ENCODE measurements around the gene HES7.

The HES7 gene

DNA sequence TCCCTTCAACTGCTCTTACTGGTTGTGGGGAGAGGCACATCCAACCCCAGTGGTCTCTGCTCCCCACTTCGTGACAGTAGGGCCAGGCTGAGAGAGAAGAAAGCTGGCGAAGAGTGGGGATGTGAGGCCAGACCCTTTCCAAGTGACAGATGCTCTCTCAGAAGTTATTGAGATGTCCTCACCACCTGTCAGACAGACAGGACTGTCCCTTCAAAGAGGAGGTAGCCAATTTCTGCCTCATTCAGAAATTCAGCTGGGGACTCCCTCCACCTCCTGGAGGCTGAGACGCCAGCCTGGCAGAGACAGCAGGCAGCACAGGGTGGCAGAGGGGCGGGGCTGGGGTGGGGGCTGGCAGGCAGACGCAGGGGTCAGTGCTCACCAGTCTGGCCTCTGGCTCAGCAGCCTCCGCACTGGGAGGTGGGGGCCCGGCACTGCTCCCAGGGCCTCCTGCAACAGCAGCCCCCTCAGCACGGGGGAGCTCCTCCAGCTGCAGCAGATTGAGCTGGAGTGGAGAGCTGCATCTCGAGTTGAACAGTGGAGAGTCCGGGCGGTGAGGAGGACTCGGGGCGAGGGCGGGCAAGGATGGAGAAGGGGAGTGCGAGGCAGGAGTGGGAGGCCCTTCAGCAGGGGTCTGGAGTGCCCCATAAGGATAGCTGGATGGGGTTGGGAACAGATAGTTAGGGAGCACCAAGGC lies 19.1 kb upstream of the HES7 start:
- no peak for DNase-seq

DNA sequence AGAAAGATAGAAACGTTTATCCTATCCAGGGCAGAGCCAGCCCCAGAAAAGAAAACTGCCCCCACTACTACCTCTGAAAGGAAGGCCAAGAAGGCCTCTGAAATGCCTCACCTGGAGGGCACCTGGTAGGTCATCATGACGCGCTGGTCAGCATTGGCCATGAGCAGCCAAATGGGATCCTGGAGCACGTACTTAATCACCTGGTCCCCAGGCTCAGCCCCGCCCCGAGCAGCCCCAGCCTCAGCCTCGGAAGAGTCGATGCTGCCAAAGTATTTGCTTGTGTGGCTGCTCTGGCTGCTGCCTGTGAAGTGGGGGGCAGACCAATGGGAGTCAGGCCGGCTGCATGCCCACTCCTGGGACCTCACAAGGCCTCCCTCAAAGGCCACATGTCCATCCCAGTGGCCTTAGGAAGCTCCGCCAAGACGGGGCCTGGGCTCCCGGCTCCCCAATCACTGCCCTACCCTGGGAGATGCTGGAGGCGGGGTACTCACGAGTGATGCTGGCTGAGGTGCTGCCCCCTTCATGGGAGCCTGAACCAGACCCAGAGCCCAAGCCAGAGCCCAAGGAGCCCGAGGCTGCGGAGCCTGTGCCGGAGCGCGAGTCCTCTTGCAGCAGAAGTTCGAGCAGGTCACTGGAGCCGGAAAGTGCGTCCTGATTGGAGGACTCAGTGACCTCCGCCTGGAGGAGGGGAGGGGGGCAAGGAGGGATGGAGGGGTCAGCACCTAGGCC lies 18.4 kb upstream of the HES7 start:
- DNase-seq, result no peak

DNA sequence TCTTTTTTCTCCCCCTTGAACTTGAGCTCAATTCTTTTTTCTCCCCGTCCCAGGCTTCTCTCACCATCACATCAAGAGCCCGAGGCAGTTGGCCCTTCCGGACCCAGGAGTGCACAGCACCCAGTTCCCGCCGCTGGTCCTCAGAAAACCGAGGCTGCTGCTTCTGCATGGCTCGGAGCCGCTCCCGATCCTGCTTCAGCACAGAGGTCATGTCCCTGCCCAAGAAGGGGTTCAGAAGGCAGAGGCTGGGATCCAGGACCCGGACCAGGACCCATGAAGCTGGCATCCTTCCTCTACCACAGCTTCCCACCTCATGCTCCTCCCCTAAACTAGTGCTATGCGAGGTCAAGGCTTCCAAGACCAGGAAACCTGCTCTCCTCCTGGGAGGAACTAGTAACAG lies 17.8 kb upstream of the HES7 start:
- no peak for DNase-seq

DNA sequence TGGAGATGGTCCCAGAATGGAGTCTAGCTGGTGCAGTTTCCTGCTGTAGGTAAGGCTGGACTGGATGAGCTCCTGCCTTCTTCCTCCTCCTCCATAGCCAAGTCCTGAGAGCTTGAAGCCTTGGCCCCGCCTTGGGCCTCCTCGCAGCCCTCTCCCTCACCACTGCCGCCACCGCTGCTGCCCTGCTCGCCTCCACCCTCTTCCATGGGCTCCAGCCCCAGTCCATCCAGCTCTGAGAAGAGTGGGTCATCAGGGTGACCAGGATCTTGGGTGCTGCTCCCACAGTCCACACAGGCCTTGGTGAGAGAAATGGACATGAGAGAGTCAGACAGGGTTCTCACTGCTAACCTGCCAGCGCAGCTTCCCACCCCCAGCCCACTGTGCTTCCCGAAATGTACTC lies 17.1 kb upstream of the HES7 start:
- DNase-seq, result no peak

DNA sequence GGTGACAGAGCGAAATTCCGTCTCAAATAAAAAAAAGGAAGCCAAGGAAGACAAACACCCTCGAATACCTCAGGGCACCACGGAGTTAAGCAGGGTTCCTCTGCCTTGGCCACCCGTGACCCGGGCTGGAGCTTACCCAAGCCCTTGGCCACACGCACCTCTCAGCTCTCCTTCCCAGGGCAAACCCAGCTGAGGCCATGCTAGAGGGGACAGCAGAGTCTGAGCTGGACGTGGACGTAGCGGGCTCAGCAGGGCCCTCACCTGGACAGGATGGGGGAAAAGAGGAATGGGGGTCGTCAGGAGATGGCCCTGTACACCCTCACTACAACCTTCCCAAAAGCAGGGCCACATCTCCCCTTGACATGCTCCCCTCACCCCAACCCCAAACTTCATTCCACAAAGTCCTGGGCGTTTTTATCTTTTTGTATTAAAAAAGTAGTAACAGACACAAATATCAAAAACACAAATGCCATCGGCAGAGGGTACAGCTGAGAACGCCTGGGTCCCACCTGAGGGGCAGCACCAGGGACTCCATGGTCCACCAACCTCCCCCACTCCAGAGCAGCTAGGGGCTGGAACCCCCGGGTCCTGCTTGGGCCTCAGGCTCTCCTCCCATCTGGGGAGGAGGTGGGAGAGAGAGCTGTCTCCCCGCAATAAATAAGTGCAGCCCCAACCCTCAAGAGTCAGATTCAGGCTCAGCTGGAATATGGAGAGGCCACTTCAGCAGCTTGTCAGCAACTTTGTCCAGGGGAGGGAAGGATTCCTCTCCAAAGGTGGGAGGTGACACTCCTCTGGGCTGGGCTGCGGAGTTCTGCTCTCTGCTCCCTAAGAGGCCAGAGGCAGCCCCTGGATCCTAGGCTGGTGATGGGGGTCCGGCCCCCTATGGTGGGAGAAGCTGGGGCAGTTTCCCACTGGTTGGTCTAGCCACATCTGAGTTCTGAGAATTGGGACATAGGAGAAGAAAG lies 16.4 kb upstream of the HES7 start:
- no peak for DNase-seq

DNA sequence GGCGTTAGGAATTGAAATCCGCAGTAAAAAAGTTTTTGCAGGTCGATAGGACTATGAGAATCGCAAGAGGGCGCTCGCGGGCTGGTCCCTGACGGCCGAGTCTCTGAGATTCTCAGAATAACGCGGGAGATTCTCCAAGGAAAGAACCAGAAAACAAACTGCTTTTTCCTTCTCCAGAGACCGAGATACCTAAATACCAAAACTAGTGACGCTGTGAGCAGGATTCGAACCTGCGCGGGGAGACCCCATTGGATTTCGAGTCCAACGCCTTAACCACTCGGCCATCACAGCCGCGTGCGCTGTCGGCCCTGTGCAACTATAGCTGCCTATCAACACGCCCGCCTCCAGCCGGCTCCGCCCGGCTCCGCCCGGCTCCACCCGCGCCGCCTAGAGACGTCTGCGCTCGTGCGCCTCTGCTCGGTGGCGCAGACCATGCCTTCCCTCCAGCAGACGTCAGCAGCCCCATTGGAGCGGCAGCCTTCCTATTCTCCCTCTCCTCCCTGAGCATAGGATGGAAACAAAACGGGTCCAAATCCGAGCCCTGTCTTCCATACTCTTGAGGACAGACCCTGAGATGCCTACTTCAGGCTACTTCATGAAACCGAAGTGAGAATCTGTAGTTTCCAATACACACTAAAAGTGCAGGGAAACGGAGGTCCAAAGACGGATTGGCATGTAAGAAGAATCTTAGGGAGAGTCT lies 14.9 kb upstream of the HES7 start:
- DNase-seq, result peak; percentile 99

DNA sequence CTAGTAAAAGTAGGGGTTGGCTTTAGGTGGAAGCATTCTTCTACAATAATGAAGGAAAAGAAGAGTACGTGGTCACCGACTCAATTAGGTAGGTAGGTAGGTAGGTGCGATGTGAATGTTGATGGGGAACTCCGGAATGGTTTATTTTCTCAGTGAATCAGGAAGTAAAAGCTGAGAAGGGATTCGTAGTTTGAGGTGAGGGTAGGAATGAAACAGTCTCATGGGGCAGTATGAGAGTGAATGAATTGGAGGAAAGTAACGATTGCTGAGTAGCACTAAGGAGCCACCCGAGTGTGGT lies 14.4 kb upstream of the HES7 start:
- no peak for DNase-seq

DNA sequence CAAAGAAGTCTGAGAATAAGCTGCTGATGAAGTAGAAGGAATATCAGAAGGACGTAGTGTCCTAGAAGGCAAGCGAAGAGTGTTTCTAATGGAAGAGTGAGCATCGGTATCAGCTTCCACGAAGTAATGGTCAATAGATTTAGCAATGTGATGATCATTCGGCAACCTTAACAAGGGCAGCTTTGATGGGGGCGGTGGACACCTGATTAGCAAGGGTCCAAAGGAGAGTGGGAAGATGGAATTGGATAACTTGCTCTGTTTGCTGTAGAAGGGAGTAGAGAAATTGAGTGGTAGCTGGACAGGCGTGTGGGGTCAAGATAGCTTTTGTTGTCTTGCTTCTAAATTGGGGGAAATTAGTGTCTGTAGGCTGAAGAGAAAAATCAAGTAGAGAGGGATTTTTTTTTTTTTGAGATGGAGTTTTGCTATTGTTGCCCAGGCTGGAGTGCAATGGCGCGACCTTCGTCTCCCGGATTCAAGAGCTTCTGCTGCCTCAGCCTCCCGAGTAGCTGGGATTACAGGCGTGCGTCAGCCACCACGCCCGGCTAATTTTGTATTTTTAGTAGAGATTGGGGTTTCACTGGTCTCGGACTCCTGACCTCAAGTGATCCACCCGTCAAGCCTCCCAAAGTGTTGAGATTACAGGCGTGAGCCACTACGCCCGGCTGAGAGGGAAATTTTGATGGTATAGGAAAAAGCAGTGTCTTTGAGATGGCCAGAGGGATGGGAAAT lies 13.9 kb upstream of the HES7 start:
- DNase-seq, result no peak

DNA sequence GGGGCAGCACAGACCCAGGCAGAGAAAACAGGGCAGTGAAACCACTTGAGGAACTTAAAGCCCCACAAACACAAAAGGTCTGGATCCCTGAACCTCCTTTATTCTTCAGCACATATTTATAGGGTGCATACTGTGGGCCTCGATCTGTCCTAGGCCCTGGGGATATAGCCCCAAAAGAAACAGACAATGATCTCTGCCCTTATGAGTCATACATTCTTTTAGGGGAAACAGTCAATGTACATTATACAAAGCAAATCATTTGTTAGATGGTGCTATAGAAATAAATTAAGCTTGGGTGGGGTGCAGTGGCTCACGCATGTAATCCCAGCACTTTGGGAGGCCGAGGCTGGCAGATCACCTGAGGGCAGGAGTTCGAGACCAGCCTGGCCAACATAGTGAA lies 10.0 kb upstream of the HES7 start:
- DNase-seq, result no peak

DNA sequence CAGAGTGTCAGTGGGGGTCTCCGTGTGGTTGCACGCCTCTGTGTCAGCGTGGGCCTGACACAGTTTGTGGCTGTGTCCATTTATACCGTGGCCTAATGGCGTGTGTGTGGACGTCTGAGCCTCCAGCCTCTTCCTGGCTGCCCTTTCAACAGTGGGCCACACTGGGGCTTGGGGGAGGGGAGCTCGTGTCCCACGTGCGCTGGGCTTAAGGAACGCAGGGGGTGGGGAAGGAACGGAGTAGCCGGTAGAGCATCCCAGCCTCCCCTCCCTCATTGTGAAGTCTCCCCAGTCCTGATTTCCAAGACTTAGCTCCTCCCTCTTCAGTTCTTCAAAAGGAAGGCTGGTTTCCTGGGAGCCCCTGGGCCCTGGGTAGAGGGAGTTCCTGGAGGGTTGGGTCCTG lies 9.5 kb upstream of the HES7 start:
- no peak for DNase-seq

DNA sequence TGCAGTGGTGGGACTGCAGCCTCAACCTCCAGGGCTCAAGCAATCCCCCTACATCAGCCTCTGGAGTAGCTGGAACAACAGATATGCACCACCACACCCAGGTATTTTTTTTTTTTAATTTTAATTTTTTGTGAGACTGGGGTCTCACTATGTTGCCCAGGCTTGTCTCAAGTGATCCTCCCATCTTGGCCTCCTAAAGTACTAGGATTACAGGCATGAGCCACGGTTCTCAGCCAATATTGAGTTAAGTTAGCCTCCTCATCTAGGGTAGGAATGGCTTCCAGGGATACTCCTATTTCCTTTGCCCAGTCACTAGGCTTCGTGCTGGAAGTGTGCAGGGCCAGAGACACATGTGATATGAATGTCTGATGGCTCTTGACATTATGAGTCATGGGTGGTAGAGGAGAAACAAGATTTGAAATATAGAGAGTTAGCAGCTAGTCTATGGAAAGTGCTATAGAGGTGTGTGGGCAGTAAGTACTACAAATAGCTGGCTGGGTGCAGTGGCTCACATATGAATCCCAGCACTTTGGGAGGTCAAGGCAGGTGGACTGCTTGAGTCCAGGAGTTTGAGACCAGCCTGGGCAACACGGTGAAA lies 8.0 kb upstream of the HES7 start:
- DNase-seq, result no peak

DNA sequence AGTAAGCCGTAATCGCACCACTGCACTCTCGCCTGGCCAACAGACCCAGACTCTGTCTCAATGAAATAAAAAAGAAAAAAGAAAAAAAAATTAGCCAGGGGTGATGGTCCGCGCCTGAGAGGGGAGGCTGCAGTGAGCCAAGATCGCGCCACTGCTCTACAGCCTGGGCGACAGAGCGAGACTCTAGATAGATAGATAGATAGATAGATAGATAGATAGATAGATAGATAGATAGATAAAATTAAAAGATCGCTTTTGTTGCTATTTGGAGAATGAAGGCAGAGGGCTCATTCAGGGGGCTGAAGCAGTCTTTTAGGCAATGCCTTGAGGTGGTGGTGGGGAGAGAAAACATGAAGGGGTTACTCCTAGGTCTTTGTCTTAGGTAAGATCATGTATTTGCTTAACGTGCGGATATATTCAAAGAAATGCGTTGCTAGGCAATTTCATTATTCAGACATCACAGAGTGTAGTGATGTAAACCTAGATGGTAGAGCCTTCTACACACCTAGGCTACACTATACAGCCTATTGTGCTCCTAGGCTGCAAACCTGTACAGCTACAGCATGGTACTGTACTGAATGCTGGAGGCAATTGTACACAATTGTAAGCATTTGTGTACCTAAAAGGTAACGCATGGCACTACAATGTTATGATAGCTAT lies 4.3 kb upstream of the HES7 start:
- DNase-seq, result no peak

DNA sequence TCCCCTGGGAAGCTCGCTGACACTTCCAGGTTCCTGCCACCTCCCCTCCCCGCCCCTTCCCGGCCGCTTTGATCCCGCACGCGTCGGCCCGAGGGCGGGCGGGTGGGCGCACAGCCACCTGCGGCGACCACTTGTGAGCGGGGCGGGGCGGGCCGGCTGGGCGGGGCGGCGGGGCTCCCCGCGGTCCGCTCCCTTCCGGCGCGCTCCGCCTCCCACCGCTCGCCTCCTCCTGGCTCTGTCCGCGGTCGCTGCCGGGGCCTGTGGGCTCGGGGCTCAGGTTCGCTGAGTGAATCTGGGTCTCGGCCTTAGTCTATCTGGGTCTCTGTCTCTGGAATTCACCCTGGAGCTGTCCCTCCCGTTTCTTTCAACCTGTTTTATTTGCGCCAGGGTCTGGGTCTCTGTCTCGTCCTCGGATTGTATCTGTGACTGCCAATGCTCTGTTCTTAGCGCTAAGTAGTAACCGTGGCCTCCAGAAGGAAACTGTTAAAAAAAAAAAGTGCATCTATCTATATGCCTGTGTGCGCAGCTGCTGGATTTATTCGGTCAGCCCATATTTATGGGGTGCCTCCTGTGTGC lies 2.7 kb upstream of the HES7 start:
- peak; percentile 37 for DNase-seq

DNA sequence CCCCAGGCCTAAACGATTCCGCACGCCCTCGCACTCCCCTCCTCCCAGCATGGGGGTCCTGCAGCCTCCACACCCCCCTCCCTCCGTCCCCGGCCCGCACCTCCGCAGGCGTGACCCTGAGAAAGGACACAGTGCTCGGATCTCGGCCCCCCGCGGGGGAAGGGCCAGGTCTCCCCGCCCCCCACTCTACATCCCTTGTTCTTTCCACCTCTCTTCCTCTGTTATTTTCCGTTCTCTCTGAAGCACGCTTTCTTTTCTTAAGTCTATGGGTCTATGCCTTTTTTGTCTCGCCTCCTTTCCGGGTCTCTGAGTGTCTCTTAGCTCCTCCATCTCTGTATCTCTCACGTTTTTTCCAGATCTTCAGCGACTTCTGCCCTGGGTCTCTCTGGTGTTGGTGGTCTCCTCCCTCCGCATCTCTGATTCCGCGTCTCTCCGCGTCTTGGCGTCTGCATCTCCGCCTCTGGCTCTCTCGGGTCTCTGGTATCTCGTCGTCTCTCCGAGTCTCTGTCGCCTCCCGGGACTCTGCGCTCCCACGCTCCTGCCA lies 2.1 kb upstream of the HES7 start:
- DNase-seq, result no peak

DNA sequence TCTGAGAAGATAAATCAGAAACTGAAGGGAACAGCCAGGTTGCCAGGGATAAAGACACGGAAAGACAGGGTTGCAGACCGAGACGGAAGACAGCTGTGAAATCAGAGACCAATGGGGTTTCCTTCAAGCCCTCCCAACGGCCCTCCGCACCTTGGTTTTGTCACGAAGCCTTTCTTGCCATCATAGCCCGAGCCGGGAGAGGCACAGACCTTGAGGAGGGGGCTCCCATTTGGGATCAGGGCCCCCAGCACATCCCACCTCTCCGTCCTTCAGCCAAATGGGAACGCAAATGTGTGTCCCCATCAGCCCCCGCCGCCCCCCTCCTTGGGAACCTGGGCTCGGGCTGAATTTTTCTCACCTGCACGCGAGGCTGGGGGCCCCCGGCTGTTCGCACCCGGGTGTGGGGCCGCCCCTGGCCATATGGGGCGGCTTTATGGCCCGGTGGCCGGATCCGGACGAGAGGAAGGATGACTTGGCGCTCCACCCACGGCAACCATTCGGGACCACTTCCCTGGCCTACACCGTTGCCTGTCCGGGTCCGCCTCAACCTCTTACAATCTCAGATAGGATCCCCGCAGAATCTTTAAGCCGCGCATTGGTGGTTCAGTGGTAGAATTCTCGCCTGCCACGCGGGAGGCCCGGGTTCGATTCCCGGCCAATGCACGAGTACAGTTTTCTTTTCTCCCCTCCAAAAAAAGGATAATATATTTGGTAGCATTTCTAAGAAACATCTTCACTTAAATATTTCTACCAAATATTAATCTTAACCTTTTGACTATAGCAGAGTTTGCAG lies 1.4 kb upstream of the HES7 start:
- DNase-seq, result peak; percentile 78

DNA sequence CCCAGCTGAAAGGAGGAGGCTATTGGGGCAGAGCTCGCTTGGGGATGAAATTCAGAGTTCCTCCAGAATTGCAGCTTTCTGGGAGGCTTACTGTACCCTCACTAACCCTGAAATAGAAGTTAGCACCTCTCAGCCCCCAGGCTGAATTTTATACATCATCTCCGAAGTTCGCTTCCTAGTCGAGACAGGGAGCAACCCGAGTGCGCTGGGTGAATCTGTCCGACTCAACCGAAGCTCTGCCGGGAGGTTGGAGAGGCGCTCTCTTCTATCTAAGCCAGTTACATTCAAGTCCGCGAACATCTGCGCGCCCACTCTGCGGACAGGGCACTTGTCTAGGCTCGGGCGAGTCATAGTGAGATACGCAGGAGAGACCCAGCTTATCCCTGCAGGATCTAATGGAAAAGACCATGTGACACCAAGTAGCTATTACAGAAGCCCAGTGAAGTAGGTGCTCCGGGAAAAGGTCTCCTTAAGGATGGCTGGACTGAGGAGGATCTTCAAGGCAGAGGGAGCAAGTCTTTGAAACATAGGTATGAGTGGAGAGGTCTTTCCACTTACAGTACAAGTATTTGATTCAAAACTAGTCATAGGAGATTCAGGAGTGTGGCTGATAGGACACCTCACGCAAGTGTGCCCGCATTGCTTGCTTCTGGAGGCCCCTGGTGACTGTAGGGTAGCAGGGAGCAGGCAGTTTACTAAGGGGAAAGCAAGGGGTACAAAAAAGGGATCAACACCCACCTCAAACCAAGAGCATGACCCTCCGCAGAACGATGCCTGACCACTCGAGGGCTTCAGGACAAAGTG lies 646 bp upstream of the HES7 start:
- DNase-seq, result no peak

DNA sequence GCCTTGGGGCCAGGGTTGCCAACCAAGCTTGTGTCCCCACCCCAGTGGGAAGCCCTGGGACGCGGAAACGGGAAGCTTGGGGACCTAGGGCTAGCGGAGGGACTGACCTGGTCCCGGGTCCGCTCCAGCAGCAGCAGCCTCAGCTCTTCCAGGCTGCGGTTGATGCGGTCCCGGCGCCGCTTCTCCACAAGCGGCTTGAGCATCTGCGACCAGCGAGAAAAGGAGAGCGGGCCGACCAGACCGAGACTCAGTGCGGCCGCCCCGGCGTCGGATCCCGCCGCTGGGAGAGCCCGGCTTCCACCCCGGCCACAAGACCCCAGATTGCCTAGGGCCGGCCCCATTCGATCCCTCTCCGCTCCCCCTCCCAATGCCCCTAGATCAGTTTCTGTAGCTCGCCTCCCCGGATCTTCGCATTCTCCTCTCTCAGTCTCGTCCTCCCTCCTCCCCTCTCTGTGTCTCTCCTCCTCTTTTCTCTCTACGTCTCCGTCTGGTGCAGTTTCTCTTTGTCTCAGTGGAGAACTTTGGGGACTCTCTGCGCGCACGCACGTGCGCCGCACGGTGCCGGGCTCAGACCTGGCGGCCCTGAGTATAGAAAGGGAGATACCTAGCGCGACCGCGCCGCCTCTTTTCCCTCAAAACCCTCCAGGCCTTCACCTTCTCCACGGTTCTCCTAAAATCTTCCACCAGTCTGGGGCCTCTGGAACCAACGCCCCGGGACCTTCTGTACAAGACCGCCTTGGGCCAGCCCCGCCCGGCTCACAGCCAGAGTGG lies 797 bp downstream of the HES7 start:
- DNase-seq, result peak; percentile 24

DNA sequence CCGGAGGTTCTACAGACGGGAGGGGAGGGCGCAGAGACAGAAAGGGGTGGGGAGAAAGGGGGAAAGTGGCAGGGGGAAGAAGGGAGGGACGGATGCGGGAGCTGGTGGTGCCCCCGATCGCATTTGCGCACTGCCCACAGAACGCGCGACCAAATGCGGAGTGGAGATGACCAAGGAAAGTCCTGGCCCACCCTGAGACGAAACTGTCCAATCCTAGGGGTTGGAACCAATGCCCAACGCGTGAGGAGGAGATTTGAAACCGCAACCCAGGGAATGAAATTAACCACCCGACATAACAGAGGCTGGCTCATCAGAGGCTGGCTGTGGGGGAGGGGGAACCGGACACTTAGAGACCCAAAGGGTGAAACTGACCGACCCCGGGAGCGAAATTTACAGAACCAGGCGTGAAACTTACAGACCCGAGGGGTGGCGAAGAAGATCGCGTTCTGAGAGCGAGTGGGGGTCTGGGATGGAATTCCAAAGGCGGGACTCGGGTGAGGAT lies 1.4 kb downstream of the HES7 start:
- peak; percentile 54 for DNase-seq

Measured in fibroblast of skin of scalp (primary cell).